K562 treated with DMSO at 1 percent for 24 hours (cell line): ENCODE data around the gene CYFIP2. TPM values are rescaled to one million over a fixed set of nuclear protein-coding genes. Genes with fewer than 3 reads are reported as not detected.

Source experiments
- total RNA-seq: library from RNA; unstranded; fragments of 300-600 nt; gene quantifications from 2 replicates; pipeline ENCODE4 v1.2.3, GENCODE V29; 2022; ENCODE audit warnings: low read depth; ENCODE audit not compliant: insufficient read depth

The CYFIP2 gene
- total RNA-seq = 15.0 and 15.7 TPM in 2 replicates

DNA sequence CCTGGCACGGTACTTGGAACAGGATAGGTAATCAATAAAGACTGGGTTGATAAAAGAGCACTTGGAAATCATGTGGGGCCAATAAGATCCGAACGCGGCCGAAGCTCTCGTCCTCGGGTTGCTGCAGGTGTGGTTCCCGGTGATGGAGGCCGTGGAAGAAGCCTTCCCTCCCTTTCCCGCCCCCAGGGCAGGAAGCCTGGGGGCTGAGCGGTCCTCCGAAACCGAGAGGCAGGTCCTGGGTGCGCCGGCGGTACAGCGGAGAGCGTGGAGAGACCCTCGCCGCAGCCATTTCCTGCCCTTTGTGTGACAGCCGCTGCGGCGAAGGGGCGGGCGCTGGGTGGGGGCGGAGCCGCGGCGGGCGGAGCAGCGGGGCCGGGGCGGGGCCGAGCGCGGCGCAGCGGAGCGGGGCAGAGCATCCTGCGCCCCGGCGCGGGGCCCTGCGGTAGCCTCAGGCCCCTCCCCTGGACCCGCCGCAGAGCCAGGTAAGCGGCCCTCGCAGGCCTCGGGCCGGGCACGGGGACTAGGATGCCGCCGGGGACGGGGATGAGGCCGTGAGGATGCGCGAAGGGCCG lies at the start of gene CYFIP2:
Gene CYFIP2, plus strand, starts transcription at position 410 of the 572 bp plus-strand sequence. CDS start 19,239 bp downstream, outside the sequence.

Other genes with a start within 250 kb of the CYFIP2 start
- gene HAVCR1, start 207.0 kb upstream of the CYFIP2 start, total RNA-seq = not detected in 2 replicates
- gene HAVCR2, start 157.1 kb upstream of the CYFIP2 start, total RNA-seq = 0.28 TPM in 1 of 2 replicates, not detected in the other
- gene MED7, start 123.3 kb upstream of the CYFIP2 start, total RNA-seq = 2.7 and 4.2 TPM in 2 replicates
- gene GARIN3, start 99.9 kb upstream of the CYFIP2 start, total RNA-seq = not detected in 2 replicates
- gene ITK, start 85.3 kb upstream of the CYFIP2 start, total RNA-seq = not detected in 2 replicates
- gene NIPAL4, start 194.1 kb downstream of the CYFIP2 start, total RNA-seq = not detected in 2 replicates